SH-SY5Y (cell line): ENCODE measurements around the gene KLK12.

Source experiments
- GATA2 ChIP-seq: IDR thresholded peaks from 2 replicates; pipeline ENCODE4 v1.6.1; 2011; ENCODE audit warnings: mild to moderate bottlenecking, low read depth, low read length
- GATA3 ChIP-seq: IDR thresholded peaks from 2 replicates; pipeline ENCODE4 v1.6.1; 2011; ENCODE audit warnings: low read depth, mild to moderate bottlenecking, low read length, moderate library complexity

KLK12 gene

GRCh38 chr19:51015691-51016267 lies 19.0 kb downstream of the KLK12 start:
- TF ChIP-seq GATA3, result no peak
- TF ChIP-seq GATA2, result no peak

- TF ChIP-seq GATA2 (no peak), GATA3 (no peak)
Measured at GRCh38 chr19:51014242-51014641, 20.6 kb downstream of the KLK12 start.

- TF ChIP-seq GATA3 (no peak), GATA2 (no peak)
Measured at GRCh38 chr19:51012661-51013190, 22.1 kb downstream of the KLK12 start.

DNA sequence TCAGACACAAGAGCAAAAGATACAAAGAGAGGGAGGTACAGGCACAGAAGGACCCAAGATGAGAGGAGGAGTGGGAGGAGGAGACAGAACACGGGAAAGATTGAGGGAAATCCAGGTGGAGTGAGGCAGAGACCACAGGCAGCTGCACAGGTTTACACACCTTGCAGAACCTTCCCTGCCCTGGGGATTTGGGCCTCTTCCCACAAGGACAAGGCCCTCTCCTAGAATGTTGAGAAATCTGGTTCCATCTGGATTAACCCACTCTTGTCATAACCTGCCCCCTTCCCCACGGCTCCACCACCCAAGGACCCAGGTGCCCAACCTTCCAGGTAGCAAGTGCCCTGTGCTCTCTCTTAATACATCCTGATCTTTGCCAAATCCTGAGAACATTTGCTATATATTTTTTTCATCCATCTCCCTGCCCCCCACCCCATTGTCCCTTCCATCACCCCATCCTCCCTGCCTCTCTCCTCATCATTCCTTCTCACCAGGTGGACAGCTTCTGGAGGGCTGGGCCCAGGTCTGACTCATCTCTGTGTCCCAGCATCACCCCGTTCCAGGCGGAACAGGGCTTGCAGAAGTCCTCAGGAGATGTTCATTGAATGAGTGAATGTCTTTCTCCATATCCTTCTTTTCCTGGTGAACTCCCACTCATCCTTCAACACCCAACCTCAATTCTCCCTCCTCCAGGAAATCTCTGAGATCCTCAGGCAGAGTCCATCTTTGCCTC lies 24.6 kb downstream of the KLK12 start:
- no peak for TF ChIP-seq GATA3
- TF ChIP-seq GATA2, result no peak

DNA sequence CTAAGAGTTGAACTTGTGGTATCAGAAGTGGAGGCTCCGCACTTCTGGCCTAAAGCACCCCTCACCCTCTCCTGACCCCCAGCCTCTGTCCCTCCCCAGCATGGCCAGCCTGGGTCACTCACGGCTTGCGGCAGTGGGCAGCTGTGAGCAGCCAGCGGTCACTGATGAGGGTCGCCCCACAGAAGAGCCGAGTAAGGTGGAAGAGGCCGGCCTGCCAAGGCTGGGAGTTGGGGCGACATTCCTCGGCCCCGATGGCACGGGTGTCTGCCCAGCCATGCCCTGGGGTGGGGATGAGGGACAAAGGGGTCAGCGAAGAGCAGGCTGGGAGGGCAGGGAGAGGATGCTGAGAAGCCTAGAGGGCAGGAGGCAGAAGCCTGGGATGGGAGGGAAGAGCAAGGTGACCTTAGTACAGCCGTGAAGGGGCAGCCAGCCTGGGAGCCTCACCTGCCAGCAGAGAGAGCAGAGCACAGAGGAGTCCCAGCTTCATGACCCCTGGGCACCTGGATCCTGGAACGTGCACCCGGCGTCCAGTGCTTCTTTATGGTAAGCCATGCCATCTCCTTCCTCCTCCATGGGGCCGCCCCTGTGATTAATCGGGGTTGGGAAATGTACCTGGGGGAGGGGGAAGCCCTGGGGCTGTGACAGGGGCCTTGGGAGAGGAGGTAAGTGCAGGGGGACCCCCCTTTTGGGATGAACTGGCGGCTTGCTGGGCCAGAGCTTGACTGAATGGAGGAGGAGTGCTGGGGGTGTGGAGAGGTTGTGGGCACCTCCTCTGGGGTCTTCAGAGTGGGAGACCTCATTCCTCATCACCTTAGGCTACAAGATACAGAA lies 25.5 kb downstream of the KLK12 start:
- TF ChIP-seq GATA3, result no peak
- TF ChIP-seq GATA2, result no peak

- TF ChIP-seq GATA2 (no peak), GATA3 (no peak)
Measured at GRCh38 chr19:51007488-51007887, 27.3 kb downstream of the KLK12 start.

DNA sequence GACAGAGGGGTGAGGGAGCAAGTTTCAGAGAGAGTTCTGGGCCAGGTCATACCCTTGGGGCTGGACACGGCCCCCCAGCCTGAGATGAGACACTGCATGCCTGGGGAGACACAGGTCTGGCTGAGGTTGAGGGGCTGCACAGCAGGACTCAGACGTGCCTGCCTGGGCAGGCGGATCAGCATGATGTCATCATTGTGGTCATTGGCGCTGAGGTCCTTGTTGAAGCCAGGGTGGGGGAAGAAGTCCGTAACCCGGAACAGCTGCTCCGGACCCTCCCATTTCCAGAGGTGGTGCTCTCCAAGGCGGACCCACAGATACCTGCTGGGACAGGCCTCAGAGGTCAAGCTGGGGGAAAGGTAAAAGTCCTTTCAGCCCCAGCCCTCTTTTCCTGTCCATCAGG lies 28.4 kb downstream of the KLK12 start:
- no peak for TF ChIP-seq GATA2
- TF ChIP-seq GATA3, result no peak

DNA sequence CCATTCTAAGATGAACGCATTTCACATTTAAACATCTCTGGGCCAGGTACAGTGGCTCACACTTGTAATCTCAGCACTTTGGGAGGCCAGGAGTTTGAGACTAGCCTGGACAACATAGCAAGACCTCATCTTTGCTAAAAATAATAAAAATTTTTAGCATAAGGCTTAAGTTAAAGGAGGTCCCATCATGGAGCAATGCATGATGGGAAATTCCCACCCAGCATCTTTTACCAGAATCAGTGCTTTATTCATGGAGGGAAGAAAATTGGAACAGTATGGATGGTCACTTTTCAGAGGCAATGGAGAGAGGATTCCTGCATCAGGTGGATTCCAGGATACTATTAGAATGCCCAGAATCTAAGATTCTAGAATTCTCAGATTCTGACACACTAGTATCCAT lies 29.6 kb downstream of the KLK12 start:
- no peak for TF ChIP-seq GATA3

DNA sequence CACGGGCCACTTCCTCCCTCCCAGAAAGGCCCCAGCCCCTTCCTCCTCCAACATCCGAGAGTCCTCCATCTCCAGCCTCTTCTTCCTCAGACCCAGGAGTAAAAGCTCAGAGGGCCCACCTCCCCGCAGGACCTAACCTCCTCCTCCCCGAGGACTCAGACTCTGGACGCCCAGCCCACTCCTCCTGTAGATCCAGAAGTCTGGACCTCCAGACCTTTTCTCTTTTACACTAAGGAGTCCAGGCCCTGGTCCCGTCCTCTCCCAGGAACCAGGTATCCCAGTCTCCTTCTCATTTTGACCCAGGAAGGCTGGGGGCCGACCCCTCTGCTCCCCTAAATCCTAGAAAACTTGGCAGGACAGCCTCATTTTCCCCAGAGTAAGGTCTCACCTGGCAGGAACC lies 31.5 kb downstream of the KLK12 start:
- TF ChIP-seq GATA2 (no peak), GATA3 (no peak)

GRCh38 chr19:51002542-51003311 lies 32.1 kb downstream of the KLK12 start:
- TF ChIP-seq GATA3 (no peak), GATA2 (no peak)

- TF ChIP-seq GATA2 (no peak), GATA3 (no peak)
Measured at GRCh38 chr19:51002089-51002532, 32.7 kb downstream of the KLK12 start.

DNA sequence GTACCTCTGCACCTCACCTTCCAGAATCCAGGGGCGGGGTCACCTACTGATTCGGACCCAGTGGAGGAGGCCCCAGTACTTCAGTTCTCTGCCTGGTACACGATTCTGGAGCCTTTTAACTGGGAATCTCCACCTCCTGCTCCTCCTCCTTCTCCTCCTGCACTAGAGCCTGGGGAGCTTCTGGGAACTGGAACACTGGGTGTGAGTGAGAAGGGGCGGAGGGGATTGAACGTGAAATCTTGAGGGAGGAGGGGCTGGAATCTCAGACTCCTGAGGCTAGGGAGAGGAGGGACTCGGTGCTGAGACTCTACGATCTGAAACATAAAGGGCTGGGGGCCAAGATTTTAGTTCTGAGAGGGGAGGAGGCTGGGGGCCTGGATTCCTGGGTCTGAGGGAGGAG lies 33.3 kb downstream of the KLK12 start, which contains the start of gene KLK8:
Gene KLK8 (minus strand): TSS at position 90 of the 400 bp plus-strand sequence. CDS start 437 bp downstream, outside the sequence.
- TF ChIP-seq GATA3, result no peak
- no peak for TF ChIP-seq GATA2

DNA sequence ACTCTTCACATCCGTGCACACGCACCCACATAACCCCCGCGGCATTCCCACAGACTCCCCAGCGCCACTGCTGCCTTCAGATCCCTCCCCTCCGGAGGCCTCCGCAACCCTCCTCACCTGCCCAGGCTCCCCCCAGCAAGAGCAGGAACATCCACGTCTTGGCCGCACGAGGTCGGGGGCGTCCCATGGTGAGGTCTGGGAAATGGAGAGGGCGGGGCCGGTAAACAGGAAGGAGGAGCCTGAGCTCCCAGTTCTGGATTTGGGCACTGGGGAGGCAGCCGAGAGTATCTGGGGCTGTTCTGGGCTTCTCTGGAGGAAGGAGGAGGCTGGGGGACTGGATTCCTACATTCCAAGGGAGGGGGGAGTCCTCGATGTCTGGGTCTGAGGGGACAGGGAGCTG lies 33.8 kb downstream of the KLK12 start:
- TF ChIP-seq GATA2 (no peak), GATA3 (no peak)

- TF ChIP-seq GATA3, result no peak
- no peak for TF ChIP-seq GATA2
Measured at GRCh38 chr19:51000426-51000825, 34.4 kb downstream of the KLK12 start.
